Pancreas (tissue), 10 donors: ENCODE data around the gene ASPHD2. TPM values are rescaled to one million over a fixed set of nuclear protein-coding genes. Genes with fewer than 3 reads are reported as not detected.

Experiments
- ATAC-seq, 4 donors: fragments of 200-7000 bp; cut with Tn5 transposase; one replicate each; pipeline versions ENCODE4 v1.8.0 to v1.9.1; 2020; ENCODE audit warnings: mild to moderate bottlenecking in 4 of 4, moderate library complexity in 4 of 4
- DNase-seq, 6 donors: peaks; one replicate each; pipeline ENCODE4 v3.0.0-alpha.2; 2020
- FAIRE-seq: peaks from 2 replicates; lab custom pipeline; 2012; peaks lifted over from hg19 to GRCh38; lab: Jason Lieb, UNC
- H3K27ac ChIP-seq, 4 donors: fragments of 200-600 bp; sonication (generic); 1 replicate in 3 of 4; 2 replicates in 1 of 4; pipeline versions ENCODE4 v1.5.0 to v1.8.0; 2020
- H3K27me3 ChIP-seq, 4 donors: fragments of 200-600 bp; one replicate each; pipeline ENCODE4 v1.8.0; 2021
- H3K36me3 ChIP-seq, 3 donors: fragments of 200-600 bp; sonication (generic) in 1 of 3; one replicate each; pipeline versions ENCODE4 v1.5.0 to v1.8.0; 2020 to 2021
- H3K4me1 ChIP-seq, 3 donors: fragments of 200-600 bp; one replicate each; pipeline ENCODE4 v1.8.0; 2021
- H3K4me3 ChIP-seq, 4 donors: fragments of 200-600 bp; sonication (generic) in 2 of 4; one replicate each; pipeline versions ENCODE4 v1.5.0 to v1.8.0; 2020 to 2021
- H3K9me3 ChIP-seq, 4 donors: fragments of 200-600 bp; one replicate each; pipeline ENCODE4 v1.8.0; 2021
- CTCF ChIP-seq, 4 donors: fragments of 200-600 bp; sonication (generic) in 3 of 4; IDR thresholded peaks; one replicate each; pipeline versions ENCODE4 v1.5.0 to v1.8.0; 2021; ENCODE audit warnings: antibody characterized with exemption in 4 of 4
- WGBS, 2 donors: extraction: QIAGEN DNeasy Blood & Tissue Kit; methylation state at CpG; one replicate each; pipeline ENCODE4 v1.1.7; 2013; 5-methylcytosine and 5-hydroxymethylcytosine counted together
- intact Hi-C, 3 donors: fragments of 100-400 bp; cut with DNase I; formaldehyde crosslinking; loops; one replicate each; pipeline versions ENCODE4 v1.11.1 to v1.14.2; 2022
- polyA plus RNA-seq, 2 donors: library from polyadenylated mRNA; stranded (reverse); fragments of 200-250 nt; gene quantifications; one replicate each; pipeline ENCODE4 v1.2.3, GENCODE V29; 2013
- total RNA-seq, 6 donors: library from RNA; stranded (reverse); fragmentation: NEBNext Ultra II Directional in 4 of 6; extraction: Animal tissue kit (Norgen Biotek cat#: 25700) in 4 of 6; gene quantifications; one replicate each; pipeline versions ENCODE4 v1.2.1 to v1.2.4, GENCODE V29; 2021 to 2023
- donor health status: healthy with polysubstance abuse.
- donor health status: DM: no; HTN: no; CAD: no; lungs with moderate emphysema.
- donor health status: DM: no; HTN: no; CAD: no.
- donor health status: control.
- donor health status: control.
- donor health status: Bipolar disorder and iron deficiency.
- donor health status: DM: yes; HTN: yes; CAD: no.
- donor health status: DM: no; HTN: no; CAD: no.
- donor health status: DM: no; HTN: no; CAD: no.
- donor health status: DM: yes; HTN: yes; CAD: no.

ASPHD2 gene
- total and polyA plus RNA-seq, 8 donors = 0.14 to 0.75 (median 0.28) TPM

GRCh38 chr22:26460202-26460601 lies 31.1 kb downstream of the ASPHD2 start:
- Histone ChIP-seq H3K9me3 (no peaks in the 10 kb centered on the region), H3K36me3 (peaks cover 0 to 59% (median 17%) of the 10 kb centered on the region in 3 donors), H3K27ac (no peak overlapping the region), H3K4me1 (peaks cover 0 to 4% (median 0%) of the 10 kb centered on the region in 3 donors), H3K4me3 (no peak overlapping the region), H3K27me3 (no peaks in the 10 kb centered on the region)
- no peak for TF ChIP-seq CTCF (IDR thresholded peaks at IDR 0.05)
- no peak for DNase-seq
- FAIRE-seq = no peak
- 81 to 83% methylated on average over 6 of the region's 6 CpGs for WGBS, 2 donors
- intact Hi-C loops = loop anchor here in 1 of 3 donors (10.0 kb wide), 1 partner anchor 55 kb away; no protein-coding TSS in a partner anchor
- no peak for ATAC-seq

GRCh38 chr22:26461188-26461810 lies 32.2 kb downstream of the ASPHD2 start:
- Histone ChIP-seq H3K9me3 (no peaks in the 10 kb centered on the region), H3K4me1 (peaks cover 0 to 4% (median 0%) of the 10 kb centered on the region in 3 donors), H3K36me3 (peaks cover 0 to 64% (median 22%) of the 10 kb centered on the region in 3 donors), H3K4me3 (no peak overlapping the region), H3K27me3 (no peaks in the 10 kb centered on the region), H3K27ac (no peak overlapping the region)
- intact Hi-C loops = loop anchor here in 1 of 3 donors (10.0 kb wide), 1 partner anchor 56 kb away; no protein-coding TSS in a partner anchor
- DNase-seq = peak in 5 of 6 donors; percentile 22 to 82 (median 52)
- 31 to 34% methylated on average over 3 of the region's 3 CpGs for WGBS, 2 donors
- peak; percentile 40 to 55 (median 51) for TF ChIP-seq CTCF (IDR thresholded peaks at IDR 0.05)
- ATAC-seq = peak; percentile 73 to 91 (median 86)
- FAIRE-seq = no peak

GRCh38 chr22:26462051-26462450 lies 33.0 kb downstream of the ASPHD2 start:
- 92 to 95% methylated on average over 5 of the region's 5 CpGs for WGBS, 2 donors
- Histone ChIP-seq H3K27me3 (no peaks in the 10 kb centered on the region), H3K4me1 (peaks cover 0 to 4% (median 0%) of the 10 kb centered on the region in 3 donors), H3K36me3 (peaks cover 0 to 71% (median 22%) of the 10 kb centered on the region in 3 donors), H3K9me3 (no peaks in the 10 kb centered on the region), H3K27ac (no peak overlapping the region), H3K4me3 (no peak overlapping the region)
- FAIRE-seq = no peak
- TF ChIP-seq CTCF (IDR thresholded peaks at IDR 0.05) = no peak
- no peak for ATAC-seq
- intact Hi-C loops = loop anchor here in 1 of 3 donors (10.0 kb wide), 1 partner anchor 57 kb away; no protein-coding TSS in a partner anchor
- DNase-seq = no peak

- TF ChIP-seq CTCF (IDR thresholded peaks at IDR 0.05) = no peak
- no peak overlapping the region for H3K4me3 ChIP-seq
- no peaks in the 10 kb centered on the region for H3K27me3 ChIP-seq
- intact Hi-C loops = loop anchor here in 1 of 3 donors (10.0 kb wide), 1 partner anchor 58 kb away; no protein-coding TSS in a partner anchor
- 87 to 90% methylated on average over 3 of the region's 3 CpGs for WGBS, 2 donors
- peaks cover 0 to 72% (median 22%) of the 10 kb centered on the region in 3 donors for H3K36me3 ChIP-seq
- DNase-seq (no peak), FAIRE-seq (no peak), ATAC-seq (no peak)
- H3K27ac ChIP-seq = no peak overlapping the region
- peaks cover 0 to 4% (median 0%) of the 10 kb centered on the region in 3 donors for H3K4me1 ChIP-seq
- no peaks in the 10 kb centered on the region for H3K9me3 ChIP-seq
Measured at GRCh38 chr22:26462641-26463040, 33.6 kb downstream of the ASPHD2 start.
